GM19397 (cell line): ENCODE measurements around the gene PLIN4.

Source experiments
- ATAC-seq: cut with Tn5 transposase; IDR thresholded peaks from one replicate; pipeline ENCODE4 v1.9.1; 2021; ENCODE audit warnings: mild to moderate bottlenecking, moderate library complexity; ENCODE audit not compliant: unreplicated experiment

The PLIN4 gene

DNA sequence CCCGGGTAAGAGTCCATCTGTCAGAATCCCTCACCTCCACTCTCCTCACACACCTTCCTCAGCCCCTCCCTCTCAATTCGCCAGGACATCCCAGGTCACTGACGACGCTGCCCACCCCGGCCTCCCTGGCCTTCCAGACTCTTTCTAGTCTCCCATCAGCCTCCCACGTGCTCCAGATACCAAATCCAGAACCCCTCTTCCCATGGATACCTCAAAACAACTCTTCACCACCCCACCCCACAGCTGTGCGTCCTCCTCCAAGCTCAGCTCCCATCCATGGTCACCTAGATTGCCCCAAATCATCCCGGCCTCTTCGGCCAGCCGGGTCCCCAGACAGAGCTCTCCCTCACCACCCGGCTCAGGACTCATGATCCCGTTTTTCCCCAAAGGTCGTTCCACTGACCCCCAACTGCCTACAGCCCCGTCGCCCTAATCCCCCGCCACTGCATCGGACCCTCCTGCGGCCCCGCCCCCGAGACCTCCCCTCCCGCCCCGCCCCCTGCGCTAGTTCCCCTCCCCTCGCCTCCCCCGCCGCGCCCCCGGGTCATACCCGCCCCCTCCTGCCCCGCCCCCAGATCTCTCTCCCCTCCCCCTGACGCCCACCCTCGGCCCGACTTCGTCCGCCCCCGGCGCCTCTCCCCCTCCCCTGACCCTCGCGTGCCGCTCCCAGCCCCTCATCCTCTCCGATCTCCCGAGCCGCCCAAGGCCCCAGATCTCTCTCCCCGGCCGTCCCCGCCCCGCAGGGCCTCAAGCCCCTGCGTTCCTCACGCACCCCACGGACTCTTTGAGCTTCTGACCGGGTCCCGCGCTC, 61.2 kb downstream of the PLIN4 start:
- ATAC-seq: peak; percentile 15

DNA sequence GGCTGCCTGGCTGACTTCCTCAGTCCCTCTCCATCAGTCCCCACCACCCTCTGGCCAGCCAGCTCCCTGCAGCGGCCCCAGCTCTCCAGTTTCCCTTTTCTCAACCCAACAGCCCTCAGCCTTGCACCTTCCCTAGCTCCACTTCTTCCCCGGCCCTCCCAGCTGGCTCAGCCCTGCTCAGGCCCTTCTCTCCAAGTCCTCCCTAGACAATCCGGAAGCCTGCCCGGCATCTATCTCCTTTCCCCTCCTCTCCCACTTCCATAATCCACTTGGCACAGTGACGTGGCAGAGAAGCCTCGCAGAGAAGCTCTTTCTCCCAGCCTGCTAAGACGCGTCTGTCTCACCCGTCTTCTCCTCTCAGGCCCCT, 61.8 kb downstream of the PLIN4 start:
- ATAC-seq: no peak

DNA sequence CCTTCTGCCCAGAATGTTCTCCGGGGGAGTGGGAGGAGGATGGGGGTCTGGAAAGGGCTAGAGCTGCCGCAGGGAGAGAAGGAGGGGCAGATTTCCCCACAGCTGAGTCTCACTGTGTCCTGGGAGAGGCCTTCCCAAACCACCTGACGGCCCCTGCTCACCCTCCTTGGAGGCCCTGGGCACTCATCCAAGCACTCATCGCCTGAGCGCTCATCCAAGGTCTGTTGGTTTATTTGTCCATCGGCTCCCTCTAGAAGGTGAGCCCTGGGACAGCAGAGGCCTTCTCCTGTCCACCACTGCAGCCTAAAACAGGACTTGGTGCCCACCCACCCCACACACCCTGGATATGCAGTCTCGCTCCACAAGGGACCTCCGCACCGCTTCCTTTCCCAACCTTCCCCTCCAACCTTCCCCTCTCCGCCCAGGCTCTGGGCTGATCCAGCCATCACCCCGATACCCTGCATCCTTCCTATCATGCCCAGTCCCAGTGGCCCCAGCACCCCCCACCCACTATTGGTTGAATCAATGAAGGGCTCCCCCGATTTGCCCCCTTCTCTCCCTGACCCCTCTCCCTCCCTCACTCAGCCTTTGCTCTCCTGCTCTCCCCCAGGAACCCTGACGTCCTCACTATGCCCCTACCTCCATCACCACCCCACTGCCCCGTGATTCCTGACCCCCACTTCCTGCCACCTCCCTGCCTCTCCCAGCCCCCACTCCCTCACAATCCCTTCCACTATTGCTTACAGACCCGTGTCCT, 62.4 kb downstream of the PLIN4 start:
- ATAC-seq: no peak

DNA sequence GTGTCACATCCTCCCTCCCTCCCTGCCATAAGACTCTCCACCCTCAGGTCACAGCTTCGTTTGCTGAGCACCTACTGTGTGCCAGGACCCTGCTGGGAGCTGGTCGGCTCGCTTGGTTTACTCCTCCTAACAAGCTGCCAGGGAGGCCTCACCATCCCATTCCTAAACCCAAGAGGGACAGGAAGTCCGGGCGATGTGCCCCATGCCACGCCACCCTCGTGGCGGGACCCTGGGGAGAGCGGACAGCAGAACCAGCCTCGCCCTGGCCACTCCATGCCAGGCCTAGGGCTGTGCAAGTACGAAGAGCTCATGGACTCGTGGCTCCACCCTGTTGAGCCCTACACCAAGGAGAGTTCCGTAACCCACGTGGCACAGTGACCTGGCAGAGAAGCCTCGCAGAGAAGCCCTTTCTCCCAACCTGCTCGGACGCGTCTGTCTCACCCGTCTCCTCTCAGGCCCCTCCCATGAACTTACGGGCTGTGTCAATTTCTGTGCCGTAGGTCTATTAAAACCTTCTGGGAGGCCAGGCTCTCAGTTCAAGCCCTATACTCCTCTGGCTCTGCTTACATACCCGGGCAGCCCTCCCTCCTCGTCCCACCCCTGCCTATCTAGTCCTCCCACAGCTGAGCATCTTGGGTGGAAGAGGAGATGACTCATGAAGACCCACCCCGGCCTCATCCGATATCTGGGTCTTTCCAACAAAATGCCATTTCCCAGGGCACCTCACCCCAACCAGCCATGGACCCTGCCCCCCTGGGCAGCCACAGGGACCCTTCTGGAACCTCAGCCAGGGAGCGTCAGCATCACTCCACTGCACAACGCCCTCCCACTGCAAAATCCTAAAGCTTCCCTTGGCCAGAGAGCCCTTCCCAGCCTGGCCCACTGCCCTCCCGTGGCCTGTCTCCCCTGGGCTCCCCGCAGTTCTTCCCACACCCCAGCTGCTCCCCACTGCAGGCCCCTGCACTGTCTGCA, 63.3 kb downstream of the PLIN4 start:
- no peak for ATAC-seq

DNA sequence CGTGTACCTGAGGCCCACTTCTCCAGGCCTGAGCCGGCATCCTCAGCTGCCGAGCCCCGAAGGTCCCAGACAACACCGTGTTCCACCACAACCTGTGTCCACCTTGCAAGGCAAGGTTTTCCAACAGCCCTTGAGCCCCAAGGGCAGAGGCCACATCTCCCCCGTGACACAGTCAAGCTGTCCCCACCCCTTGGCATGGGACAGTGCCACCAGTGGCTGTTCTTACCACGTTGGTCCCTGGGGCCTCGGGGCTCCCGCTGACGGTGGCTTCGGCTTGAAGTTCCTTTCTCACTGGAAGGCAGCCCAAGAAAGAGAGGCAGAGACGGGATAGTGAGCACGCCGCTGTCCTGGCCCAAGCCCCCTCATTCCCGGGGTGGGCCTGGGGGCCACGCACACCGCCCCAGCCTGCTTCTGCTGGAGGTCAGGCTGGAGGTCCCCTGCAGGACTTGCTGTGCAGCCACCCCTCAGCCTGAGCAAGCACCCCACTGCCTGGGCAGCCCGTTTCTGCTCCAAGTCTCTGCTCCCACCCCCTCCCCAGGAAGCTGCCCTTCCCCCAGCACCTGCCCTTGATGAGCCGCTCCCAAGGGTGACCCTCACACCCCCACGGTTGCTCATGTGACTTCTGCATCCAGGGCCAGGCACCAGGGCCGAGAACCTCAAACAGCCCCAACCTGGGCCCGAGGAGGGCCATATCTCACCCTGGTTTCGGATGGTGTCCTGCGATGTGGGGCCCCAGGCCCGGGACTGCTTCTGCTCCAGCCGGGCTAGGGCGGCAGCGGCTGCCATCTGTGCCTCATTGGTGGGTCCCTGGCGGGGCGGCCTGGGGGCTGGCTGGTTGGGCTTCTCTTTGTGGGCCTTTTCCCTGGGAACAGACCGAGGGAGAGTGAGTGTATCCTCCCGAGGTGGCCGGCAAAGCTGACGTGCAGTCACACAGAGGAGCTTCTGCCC, 64.8 kb downstream of the PLIN4 start:
- no peak for ATAC-seq

DNA sequence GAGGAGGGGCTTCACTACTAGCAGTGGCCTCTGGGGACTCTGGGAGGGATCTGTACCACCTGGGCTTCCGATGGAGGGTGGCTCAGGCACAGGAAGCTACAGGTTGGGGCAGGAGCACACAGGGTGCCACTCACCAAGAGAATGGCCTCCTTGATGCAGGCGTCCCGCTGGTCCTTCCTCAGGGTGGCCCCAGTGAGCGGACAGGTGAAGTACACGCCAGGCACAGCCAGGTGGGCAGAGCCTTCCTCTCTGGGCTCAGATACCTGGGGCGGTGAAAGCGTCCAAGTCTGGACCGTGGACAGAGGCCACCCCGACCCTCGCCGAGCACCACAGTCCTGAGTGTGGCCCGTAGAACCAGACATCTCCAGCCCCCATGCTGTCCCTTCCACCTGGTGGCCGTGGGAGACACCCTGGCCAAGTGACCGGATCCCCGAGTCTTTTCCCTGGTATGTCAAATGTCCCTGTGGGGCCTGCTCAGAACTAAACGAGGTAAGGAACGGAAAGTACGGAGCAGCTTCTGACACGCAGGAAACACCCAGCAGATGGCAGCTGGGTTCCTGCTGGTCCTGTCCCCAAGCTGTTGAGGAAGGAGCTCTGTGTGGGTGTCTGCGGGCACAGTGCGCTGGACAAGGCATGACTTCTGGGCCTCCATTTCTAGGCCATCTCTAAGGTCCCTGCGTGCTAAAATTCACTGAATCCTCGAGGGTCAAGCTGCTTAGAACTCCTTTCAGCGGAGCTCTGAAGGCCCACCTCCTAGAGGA, 65.9 kb downstream of the PLIN4 start:
- ATAC-seq: no peak
